OCI-LY3 (cell line): ENCODE results near the gene CCR4.

ENCODE experiments used
- EZH2phosphoT487 ChIP-seq: fragments of 200-600 bp; shearing (Covaris generic); IDR thresholded peaks from 2 replicates; pipeline ENCODE4 v1.6.1; 2018; ENCODE audit warnings: antibody characterized with exemption, mixed run types, low read depth
- TF ChIP-seq, protein P1 (sequence below): fragments of 200-600, 300-600 bp; sonication (generic); IDR thresholded peaks from 2 replicates; pipeline ENCODE4 v1.5.1; 2014; ENCODE audit warnings: antibody characterized with exemption, low read length, low read depth

DNA sequence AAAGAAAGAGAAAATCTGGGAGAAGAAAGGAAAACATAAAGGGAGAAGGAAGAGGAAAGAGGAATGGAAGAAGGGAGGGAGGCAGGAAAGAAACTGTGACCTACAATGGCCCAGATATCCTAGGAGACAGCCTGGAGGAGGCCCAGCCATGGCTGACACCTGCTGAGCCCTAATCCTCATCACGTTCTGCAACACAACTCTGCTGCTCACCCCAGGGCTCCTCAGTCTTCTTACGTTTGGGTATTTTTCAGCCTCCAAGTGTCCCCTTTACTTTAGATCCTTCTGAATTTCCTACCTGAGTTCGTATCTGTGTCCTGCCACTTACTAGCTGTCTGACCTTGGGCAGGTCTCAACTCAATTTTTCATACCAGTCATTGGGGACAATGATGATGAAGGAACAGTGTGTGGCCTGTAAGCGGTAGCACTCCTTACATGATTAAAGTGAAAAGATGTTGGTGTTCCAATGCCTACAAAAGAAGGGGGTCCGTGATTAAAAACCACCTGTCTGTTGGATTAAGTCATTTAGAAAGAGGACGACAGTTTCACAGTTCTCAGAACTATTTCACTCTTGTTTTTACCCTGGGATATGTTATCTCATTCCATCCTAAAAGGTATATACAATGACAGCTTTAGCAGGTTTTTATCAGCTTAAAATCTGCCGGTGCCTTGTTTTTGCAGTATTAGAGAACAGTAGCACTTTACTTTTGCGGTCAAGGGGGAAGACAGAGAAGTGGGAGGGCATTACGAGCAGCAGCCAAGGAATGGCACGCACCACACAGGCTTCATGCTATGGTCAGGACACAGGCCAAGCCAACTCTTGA lies 47.4 kb downstream of the CCR4 start:
- TF ChIP-seq, protein P1, sequence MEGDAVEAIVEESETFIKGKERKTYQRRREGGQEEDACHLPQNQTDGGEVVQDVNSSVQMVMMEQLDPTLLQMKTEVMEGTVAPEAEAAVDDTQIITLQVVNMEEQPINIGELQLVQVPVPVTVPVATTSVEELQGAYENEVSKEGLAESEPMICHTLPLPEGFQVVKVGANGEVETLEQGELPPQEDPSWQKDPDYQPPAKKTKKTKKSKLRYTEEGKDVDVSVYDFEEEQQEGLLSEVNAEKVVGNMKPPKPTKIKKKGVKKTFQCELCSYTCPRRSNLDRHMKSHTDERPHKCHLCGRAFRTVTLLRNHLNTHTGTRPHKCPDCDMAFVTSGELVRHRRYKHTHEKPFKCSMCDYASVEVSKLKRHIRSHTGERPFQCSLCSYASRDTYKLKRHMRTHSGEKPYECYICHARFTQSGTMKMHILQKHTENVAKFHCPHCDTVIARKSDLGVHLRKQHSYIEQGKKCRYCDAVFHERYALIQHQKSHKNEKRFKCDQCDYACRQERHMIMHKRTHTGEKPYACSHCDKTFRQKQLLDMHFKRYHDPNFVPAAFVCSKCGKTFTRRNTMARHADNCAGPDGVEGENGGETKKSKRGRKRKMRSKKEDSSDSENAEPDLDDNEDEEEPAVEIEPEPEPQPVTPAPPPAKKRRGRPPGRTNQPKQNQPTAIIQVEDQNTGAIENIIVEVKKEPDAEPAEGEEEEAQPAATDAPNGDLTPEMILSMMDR = no peak
- TF ChIP-seq EZH2phosphoT487 = no peak
